Hematopoietic multipotent progenitor cell treated with erythropoietin and hydrocortisone succinate and interleukin-3 and kit ligand, for 8 days (in vitro differentiated cells): ENCODE results near the gene PISD.
"Not testable (repeated sequence)": the region's sequence is repeated elsewhere in the genome, so short reads cannot be mapped to it uniquely, and the experiment has no call there.

ENCODE experiments used
- DNase-seq: peaks from one replicate; pipeline ENCODE4 v3.0.0-alpha.2; 2015

PISD gene

DNA sequence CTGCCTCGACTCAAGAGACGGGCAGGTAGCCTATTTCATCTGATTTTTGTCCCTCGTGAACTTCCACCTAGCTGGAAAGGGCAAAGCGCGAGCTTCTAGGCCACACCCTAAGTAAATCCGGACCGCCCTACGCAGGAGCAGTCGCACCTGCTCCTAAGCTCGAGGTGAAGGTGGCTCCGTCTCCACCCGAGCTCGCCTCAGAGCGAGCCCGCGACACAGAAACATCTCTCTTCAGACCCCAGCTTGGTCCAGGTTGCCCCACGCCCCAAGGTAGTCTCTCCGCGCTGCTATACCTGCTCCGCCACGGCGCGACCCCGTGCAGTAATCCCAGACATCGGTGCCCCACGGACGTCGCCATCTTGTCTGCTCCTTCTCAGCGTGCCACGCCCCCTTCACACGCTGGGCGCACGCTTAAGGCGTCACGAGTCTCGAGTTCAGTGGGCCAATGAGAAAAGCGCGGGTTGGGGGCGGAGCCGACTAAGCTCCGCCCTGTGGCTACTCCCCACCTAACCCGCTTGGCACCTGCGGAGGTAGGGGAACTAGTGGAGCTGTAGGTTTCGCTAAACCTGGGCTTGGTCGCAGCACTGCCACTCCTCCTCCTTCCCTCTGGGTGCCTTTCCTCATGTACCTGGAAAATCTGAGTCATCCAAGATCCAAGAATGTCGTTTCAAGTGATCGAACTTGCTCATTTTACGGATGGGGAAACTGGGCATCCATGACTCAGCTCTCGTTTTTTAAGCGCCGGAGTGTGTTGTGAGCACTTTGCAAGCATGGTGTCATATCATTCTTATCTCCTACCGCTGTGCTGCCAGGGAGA lies at the start of gene PISD:
Gene PISD (minus strand): TSS at position 365 of the 817 bp plus-strand sequence. CDS start 7 bp downstream, at position 358.
- peak; percentile 97 for DNase-seq

DNA sequence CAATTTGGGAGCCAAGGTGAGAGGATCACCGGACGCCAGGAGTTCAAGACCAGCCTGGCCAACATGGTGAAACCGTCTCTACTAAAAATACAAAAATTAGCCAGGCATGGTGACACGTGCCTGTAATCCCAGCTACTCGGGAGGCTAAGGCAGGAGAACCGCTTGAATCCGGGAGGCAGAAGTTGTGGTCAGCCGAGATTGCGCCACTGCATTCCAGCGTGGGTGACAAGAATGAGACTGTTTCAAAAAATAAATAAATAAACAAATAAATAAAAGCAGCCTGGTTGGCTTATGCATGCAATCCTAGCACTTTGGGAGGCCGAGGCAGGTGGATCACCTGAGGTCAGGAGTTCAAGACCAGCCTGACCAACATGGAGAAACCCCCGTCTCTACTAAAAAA lies 49.2 kb upstream of the PISD start:
- not testable (repeated sequence) for DNase-seq

DNA sequence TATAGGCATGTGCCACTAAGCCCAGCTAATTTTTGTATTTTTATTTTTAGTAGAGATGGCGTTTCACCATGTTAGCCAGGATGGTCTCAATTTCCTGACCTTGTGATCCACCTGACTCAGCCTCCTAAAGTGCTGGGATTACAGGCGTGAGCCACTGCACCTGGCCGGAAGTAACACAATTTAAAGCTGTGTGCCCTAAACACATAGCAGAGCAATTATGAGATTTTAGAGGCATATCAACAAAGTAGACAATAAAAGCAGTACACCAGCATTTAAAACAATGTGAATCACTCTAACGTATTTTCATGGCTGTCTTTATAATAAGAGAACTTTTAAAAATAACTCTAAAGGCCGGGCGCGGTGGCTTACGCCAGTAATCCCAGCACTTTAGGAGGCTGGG lies 45.5 kb upstream of the PISD start:
- DNase-seq = no peak

DNA sequence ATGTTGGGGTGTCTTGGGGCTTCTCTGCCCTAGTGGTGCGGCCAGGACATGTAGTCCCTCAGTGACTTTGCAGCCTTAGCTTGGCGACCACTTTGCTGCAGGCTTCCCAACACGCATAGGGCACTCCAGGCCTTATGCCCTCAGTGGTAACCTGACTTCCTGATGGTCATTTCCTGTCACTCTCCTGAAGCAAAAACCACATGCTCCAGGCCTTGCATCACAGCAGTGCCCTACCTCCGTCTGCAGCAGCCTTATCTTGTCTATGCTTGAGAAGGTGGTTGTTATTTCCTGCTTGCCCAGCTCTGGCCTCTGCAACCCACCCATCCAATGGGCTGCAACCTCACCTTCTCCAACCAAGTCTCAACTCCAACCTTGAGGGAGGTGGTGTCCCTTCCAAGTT lies 33.4 kb upstream of the PISD start:
- DNase-seq = no peak

DNA sequence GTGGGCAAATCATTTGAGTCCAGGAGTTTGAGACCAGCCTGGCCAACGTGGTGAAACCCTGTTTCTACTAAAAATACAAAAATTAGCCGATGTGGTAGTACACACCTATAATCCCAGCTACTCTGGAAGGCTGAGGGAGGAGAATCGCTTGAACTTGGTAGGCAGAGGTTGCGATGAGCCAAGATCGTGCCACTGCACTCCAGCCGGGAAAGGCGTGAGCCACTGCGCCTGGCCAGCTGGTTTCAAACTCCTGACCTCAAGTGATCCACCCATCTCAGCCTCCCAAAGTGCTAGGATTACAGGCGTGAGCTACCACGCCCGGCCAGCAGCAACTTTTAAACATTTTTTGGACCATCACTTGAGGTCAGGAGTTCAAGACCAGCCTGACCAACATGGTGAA lies 32.0 kb upstream of the PISD start:
- not testable (repeated sequence) for DNase-seq

DNA sequence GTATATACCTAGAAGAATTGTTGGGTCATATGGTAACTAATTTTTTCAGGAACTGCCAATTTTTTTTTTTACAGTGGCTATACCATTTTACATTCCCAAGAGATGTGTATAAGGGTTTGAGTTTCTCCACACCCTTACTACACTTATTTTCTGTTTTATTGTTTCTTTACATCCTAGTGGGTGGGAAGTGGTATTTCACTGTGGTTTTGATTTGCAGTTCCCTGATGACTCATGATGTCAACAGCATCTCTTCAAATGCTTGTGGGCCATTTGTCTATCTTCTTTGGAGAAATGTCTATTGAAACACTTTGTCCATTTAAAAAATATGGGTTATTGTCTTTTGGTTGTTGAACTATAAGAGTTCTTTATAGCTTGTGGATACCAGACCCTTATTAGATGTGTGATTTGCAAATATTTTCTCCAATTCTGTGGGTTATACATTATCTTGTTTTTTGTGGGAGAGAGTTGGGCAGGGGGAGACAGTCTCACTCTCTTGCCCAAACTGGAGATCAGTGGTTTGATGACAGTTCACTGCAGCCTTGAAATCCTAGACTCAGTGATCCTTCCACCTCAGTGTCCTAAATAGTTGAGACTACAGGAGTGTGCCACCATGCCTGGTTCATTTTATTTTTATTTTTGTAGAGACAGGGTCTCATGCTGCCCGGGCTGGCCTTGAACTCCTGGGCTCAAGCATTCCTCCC lies 30.3 kb upstream of the PISD start:
- no peak for DNase-seq

DNA sequence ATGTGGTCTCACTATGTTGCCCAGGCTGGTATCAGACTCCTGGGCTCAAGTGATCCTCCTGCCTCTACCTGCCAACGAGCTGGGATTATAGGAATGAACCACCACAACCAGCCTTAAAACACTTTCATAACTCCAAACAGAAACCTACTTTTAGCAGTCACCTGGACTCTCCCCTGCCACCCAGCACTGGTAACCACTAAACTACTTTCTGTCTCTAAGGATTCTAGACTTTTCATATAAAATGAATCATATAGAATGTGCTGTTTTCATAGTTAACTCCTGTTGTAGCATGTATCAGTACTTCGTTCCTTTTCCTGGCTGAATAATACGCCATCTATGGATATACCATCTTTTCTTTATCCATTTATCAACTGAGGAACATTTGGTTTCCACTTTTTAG lies 29.4 kb upstream of the PISD start:
- DNase-seq = no peak

DNA sequence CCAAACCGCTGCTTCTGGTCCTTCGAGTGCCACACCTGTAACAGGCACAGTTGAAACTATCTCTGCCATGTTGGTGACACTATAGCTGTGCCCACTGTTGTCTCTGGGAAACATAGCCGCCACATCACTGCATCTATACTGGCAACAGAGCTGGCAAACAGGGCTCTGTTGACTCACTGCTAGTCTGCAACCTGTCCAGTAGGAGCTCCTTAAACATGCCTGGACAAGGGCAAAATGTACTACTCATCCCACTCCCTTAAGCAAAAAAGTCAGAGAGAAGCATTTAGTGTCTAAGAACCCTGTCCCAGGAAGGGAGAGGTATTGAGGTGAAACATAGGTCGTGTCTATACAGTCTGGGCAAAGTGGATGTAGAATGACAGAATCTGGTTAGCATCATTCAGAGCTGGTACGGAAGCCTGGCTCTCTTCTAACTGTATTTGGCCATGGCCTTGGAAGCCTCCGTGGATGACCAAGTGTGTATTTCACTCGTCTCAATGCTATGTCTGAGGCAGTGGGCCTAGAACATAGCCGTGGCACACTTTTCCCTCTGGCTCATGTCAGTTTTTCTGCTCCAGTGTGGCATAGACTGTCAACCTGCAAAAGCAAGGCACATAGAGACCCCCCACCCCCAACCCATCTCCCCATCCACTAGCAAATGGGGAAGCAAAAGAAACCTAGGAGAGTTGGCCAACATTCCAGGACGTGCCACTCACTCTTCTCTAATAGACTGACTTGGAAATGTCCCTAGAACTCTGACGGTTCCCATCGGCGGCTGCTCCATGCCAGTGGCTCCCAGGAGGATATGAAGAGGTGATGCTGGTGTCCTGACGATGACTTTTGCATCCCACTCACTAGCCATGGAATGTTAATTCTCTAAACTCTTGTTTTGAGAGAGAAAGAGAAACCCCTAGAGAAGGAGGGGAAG lies 21.4 kb upstream of the PISD start:
- no peak for DNase-seq

DNA sequence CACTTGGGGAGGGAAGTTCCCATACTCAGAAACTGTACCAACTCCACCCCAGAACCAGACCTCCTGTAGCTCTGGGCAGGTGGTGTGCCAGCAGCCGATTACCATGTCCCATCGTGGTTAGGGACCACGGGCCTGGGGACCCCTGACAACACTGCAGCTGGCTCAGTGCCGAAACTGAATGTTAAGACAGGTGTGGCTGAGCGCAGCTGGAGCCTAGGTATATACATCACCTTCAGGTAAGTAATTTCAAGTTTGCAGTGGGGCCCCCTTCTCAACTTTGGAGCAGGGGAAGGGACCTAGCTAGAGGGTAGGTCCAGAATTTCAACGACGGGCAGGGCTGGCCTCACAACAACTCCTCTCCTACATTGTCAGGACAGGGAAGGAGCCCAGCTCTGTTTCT lies 20.7 kb upstream of the PISD start:
- DNase-seq = no peak

DNA sequence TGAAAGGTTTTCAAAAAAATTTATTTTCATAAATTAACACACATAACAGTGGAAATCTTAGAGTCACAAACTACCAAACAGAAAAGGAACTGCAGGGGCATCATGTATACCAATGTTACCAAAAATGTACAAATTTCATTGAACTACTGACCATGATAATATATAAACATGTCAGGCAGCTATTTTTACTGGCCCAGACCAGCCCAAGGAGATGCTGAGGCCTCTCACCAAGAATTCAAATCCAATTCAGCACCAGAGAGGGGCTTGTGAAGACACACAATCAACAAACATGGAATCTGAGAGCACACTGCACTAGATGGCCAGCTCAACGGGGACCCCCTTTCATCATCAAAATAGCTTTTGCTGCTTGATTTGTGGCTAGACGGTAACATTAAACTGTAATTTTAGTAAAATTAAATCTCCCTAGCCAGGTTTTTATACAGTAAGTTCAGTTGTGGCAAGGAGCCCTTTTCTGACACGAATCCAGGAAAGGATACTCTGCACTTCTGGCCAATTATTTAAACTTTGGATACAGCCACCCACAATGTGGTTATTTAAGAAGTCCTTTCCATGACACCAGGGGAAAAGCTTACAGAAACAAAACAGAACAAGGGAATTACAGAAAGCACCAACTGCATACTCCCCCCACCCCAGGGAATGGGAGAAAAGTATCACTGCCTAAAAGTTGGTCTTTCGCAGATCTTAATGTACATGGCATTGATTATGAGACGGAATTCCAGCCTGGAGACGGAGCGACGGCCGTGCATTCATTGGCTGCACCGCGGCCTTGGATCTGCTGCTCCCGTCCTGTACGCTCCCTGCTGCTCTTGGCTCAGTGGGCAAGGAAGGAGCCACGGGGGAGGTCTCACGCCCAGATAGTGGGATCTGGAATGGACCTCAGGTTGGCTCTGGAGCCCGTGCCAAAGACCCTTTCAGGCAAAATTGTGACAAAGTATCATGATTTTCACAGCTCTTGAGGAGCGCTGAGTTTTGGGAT lies 19.6 kb upstream of the PISD start:
- no peak for DNase-seq

DNA sequence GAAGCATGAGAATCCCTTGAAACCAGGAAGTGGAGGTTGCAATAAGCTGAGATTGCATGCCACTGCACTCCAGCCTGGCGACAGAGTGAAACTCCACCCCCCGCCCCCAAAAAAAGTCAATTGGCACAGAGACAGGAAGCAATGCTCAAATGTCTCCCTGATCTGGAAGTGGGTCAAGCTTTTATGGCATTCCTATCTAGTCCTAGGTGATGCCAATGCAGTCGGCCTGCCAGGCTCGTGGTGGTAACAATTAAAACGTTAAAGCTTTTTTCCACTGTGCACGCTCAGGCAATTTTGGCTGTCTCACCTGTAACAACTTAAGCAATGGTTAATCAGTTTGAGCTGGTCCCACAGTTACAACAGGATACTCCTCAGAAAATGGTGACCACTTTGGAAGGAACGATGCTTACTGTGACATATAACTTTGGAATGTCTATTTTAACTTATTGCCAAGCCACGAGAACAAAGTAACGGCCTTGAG lies 18.9 kb upstream of the PISD start:
- DNase-seq = no peak

DNA sequence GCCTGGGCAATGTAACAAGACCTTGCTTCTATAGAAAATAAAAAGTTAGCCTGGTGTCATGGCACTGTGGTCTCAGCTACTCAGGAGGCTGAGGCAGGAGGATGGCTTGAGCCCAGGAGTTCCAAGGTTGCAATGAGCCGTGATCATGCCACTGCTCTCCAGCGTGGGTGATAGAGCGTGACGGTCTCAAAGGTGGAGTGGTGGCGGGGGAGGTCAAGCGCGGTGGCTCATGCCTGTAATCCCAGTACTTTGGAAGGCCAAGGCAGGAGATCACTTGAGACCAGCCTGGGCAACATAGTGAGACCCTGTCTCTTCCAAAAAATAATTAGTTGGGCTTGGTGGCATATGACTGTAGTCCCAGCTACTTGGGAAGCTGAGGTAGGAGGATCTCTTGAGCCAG lies 16.7 kb upstream of the PISD start:
- no peak for DNase-seq

DNA sequence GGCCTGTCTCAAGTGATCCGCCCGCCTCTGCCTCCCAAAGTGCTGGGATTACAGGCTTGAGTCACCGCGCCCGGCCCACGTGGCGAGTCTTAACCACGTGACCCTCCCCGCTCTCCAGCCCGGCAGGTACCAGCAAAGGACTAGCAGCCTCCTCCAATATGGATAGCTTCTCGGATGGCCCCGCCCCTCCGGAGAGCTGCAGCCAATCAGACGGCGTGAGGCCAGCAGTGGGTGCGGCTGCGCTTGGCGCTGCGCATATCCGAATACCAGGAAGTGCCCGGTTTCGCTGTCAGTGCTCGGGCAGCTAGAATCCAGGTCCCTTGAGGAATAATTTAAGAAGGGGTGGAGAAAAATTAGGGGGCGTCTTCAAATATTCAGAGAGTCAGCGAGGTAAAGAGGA lies 14.7 kb upstream of the PISD start:
- DNase-seq = peak; percentile 96

DNA sequence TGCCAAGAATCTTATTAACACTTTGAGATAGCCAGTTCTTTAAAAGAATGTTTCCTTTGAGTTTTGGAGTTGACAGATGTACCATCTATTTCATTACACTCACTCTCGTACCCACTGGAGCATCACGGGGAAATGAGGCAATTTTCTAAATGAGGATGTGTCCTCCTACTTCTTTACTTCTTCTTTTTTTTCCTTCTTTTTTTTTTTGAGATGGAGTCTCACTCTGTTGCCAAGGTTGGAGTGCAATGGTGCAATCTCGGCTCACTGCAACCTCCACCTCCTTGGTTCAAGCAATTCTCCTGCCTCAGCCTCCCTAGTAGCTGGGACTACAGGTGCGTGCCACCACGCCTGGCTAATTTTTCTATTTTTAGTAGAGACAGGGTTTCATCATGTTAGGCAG lies 12.2 kb upstream of the PISD start:
- not testable (repeated sequence) for DNase-seq

DNA sequence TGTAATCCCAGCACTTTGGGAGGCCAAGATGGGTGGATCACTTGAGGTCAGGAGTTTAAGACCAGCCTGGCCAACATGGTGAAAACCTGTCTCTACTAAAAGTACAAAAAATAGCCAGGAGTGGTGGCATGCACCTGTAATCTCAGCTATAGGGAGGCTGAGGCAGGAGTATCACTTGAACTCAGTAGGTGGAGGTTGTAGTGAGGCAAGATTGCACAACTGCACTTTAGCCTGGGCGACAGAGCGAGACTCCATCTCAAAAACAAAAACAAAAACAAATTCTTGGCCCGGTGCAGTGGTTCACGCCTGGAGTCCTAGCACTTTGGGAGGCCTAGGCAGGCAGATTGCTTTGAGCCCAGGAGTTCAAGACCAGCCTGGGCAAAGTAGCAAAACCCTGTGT lies 6.8 kb upstream of the PISD start:
- not testable (repeated sequence) for DNase-seq

DNA sequence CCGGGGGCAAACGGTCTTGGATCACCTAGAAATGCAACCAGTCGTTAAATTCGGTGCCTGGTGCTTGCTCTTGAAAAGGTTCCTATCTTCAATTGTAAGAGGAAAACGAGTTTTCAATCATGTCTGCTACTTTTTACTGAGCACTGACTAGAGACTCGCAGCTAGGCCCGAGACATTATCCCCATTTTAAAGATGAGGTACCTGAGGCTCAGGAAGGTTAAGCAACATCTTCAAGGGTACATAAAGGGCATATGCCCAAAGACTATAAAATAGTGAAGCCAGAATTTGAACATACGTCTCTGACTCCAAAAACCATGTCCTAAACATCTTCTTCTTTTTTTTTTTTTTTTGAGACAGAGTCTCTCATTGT lies 638 bp upstream of the PISD start:
- DNase-seq = no peak

DNA sequence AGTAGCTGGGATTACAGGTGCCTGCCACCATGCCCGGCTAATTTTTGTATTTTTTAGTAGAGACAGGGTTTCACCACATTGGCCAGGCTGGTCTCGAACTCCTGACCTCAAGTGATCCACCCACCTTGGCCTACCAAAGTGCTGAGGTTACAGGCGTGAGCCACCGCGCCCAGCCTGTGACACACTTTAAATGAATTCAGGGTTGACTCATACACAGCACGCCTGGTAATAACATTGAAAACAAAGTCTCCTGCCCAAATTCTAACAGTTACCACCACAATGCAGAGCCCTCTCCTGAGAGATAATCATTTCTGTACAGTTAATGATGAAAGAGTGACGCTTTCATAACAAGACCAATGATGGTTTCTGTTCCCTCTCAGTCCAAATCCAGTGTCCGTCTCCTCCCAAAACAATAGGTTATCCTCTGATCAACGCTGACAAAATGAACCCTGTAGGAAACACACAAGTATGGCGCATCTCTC lies 1.1 kb downstream of the PISD start:
- peak; percentile 23 for DNase-seq

DNA sequence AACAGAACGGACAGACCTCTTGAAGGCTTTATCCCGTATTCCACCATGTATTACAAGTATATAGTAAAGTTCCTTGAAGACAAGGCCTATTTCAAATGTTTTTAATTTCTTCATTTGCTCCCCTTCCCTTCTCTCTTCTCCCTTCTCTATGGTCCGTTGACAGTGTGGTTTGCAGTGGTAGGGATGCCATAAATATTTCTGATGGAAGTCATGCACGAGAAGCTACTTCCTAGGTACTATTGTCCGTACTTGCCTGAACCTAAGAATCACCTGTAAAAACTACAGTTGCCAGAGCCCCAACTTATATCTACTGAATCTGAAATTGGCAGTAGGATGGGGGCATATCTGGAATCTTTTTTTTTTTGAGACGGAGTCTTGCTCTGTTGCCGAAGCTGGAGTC lies 2.8 kb downstream of the PISD start:
- DNase-seq = no peak

DNA sequence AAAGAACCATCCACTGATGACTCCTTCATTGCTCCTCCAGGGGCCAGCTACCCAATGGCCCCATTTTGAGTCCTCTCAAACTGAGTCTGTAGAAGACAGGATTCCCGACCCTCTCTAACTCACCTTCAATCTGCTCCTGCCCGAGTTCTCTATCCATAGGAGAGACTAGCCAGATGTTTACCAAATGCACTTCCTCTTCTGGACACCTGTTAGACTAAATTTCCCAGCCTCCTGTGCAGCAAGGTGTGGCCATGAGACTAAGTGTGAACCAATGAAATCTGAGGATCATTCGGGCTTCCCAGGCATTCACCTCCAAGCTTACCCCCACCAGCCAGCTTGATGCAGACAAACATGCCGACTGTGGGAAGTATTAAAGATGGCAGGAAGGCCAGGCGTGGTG lies 7.6 kb downstream of the PISD start:
- no peak for DNase-seq

DNA sequence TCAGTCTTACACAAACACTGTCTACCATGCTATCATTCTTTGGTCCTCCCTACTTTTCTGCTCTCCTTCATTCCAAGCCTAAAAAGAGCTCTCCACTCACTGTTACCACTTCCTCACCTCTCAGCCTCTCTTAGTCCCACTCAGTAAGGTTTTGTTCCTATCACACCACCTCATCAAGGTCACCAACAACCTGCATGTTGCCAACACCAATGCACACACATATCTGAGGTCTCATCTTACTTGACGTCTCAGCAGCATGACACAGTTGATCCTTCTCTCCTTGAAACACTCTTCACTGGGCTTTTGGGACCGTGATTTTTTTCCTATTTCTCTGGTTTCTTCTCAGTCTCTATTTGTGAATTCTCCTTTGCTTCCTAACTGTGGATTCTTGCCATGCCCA lies 8.1 kb downstream of the PISD start:
- no peak for DNase-seq

DNA sequence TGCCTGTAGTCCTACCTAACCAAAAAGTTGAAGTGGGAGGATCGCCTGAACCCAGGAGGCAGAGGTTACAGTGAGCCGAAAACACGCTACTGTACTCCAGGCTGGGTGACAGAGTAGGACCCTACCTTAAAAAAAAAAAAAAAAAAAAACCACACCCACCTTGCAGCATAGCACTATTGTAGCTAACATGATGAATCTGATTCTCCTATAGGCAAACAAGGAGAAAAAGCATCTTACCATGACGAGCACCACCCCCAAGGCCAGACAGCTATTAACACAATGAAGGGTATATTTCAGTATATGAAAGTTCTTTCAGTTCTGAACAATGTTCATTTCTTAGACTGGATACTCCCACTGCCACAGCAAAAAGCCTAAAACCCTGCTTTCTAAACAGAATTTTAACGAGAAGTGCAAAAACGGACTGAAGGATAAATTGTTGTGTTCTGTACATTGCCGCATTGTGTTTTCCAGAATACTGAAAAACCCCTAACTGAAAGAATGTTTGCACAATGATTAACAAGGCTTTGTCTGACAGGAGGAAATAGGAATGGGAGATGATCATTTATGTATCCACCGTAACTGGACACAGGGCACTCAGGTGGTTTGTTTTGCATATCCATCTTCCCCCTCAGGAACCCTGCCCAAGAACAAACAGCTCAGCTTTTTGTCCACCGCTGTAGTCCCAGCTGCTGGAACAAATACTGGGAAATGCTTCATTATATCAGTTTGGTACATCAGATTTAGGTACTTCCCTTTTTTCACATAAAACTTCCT lies 8.9 kb downstream of the PISD start:
- no peak for DNase-seq
